Spleen (tissue), 7 donors: Measurements from ENCODE around the gene ZNF611.
"Not testable (repeated sequence)": the region's sequence is repeated elsewhere in the genome, so short reads cannot be mapped to it uniquely, and the experiment has no call there.

Experiments
- POLR2A ChIP-seq, 3 donors: fragments of 450-650 bp; IDR thresholded peaks; one replicate each; pipeline ENCODE4 v1.5.1; 2017; ENCODE audit warnings: antibody characterized with exemption in 3 of 3, mild to moderate bottlenecking in 1 of 3
- POLR2AphosphoS5 ChIP-seq, 3 donors: sonication (generic); formaldehyde crosslinking; IDR thresholded peaks; one replicate each; pipeline ENCODE4 v1.5.1; 2017; ENCODE audit warnings: antibody characterized with exemption in 3 of 3
- TF ChIP-seq, protein P1 (sequence below), 11 experiments: fragments of 200-600 bp in 7 of 11; fragments of 450-650 bp in 4 of 11; sonication (generic) in 4 of 11; IDR thresholded peaks in 8 of 11; conservative IDR thresholded peaks in 3 of 11; 1 replicate in 7 of 11; 2 replicates in 4 of 11; pipeline versions ENCODE4 v1.4.0 to v1.8.0; 2016 to 2021; ENCODE audit warnings: antibody characterized with exemption in 11 of 11, inconsistent platforms in 4 of 11, mild to moderate bottlenecking in 1 of 11
- donor health status: DM: no; HTN: no; CAD: no; lungs with moderate emphysema.
- donor health status: DM: no; HTN: no; CAD: no.
- donor health status: DM: no; HTN: no; CAD: no.

- TF ChIP-seq POLR2AphosphoS5, POLR2A (IDR thresholded peaks at IDR 0.05): not testable (repeated sequence)
- TF ChIP-seq, protein P1, sequence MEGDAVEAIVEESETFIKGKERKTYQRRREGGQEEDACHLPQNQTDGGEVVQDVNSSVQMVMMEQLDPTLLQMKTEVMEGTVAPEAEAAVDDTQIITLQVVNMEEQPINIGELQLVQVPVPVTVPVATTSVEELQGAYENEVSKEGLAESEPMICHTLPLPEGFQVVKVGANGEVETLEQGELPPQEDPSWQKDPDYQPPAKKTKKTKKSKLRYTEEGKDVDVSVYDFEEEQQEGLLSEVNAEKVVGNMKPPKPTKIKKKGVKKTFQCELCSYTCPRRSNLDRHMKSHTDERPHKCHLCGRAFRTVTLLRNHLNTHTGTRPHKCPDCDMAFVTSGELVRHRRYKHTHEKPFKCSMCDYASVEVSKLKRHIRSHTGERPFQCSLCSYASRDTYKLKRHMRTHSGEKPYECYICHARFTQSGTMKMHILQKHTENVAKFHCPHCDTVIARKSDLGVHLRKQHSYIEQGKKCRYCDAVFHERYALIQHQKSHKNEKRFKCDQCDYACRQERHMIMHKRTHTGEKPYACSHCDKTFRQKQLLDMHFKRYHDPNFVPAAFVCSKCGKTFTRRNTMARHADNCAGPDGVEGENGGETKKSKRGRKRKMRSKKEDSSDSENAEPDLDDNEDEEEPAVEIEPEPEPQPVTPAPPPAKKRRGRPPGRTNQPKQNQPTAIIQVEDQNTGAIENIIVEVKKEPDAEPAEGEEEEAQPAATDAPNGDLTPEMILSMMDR (IDR thresholded peaks at IDR 0.05 in 8 of 11, conservative IDR thresholded peaks at IDR 0.05 in 3 of 11): not testable (repeated sequence)
These were observed 21.6 kb upstream of the ZNF611 start for GRCh38 chr19:52756447-52756846.
